SU-DHL-6 (cell line): ENCODE data around the gene AMTN.

Experiments used
- EZH2phosphoT487 ChIP-seq: fragments of 200-600 bp; sonication (generic), shearing (Covaris generic); conservative IDR thresholded peaks from 2 replicates; pipeline ENCODE4 v1.6.1; 2018; ENCODE audit warnings: mild to moderate bottlenecking, antibody characterized with exemption, low read length, moderate library complexity, mixed read lengths
- TF ChIP-seq, protein P1 (sequence below): fragments of 200-600 bp; sonication (generic); IDR thresholded peaks from one replicate; pipeline ENCODE4 v1.5.1; 2017; ENCODE audit warnings: antibody characterized with exemption, mild to moderate bottlenecking, low read length, moderate library complexity; ENCODE audit not compliant: insufficient read depth, poor library complexity, severe bottlenecking

DNA sequence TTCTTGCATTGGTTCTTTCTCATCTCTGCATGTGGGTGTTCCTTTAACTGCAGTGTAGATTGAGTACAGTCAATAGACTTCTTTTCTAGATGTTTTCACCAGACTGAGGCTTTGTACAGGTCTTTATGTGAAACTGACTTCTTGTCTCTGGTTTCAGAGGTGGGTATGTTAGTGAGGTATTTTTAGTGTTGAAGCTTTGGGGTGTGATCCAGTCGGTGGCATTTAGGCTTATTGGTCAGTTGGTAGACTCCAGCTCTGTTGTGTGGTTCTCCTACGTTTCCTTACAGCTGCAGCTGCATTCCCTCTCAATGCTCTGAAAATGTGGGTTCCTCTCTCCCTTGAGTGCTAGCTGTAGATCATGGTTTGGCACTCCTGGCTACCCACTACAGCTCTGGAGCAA, 52.4 kb downstream of the AMTN start:
- TF ChIP-seq, protein P1, sequence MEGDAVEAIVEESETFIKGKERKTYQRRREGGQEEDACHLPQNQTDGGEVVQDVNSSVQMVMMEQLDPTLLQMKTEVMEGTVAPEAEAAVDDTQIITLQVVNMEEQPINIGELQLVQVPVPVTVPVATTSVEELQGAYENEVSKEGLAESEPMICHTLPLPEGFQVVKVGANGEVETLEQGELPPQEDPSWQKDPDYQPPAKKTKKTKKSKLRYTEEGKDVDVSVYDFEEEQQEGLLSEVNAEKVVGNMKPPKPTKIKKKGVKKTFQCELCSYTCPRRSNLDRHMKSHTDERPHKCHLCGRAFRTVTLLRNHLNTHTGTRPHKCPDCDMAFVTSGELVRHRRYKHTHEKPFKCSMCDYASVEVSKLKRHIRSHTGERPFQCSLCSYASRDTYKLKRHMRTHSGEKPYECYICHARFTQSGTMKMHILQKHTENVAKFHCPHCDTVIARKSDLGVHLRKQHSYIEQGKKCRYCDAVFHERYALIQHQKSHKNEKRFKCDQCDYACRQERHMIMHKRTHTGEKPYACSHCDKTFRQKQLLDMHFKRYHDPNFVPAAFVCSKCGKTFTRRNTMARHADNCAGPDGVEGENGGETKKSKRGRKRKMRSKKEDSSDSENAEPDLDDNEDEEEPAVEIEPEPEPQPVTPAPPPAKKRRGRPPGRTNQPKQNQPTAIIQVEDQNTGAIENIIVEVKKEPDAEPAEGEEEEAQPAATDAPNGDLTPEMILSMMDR = no peak
- no peak for TF ChIP-seq EZH2phosphoT487
